Measurements from ENCODE around the gene POU6F2.

- TF ChIP-seq, protein P1, sequence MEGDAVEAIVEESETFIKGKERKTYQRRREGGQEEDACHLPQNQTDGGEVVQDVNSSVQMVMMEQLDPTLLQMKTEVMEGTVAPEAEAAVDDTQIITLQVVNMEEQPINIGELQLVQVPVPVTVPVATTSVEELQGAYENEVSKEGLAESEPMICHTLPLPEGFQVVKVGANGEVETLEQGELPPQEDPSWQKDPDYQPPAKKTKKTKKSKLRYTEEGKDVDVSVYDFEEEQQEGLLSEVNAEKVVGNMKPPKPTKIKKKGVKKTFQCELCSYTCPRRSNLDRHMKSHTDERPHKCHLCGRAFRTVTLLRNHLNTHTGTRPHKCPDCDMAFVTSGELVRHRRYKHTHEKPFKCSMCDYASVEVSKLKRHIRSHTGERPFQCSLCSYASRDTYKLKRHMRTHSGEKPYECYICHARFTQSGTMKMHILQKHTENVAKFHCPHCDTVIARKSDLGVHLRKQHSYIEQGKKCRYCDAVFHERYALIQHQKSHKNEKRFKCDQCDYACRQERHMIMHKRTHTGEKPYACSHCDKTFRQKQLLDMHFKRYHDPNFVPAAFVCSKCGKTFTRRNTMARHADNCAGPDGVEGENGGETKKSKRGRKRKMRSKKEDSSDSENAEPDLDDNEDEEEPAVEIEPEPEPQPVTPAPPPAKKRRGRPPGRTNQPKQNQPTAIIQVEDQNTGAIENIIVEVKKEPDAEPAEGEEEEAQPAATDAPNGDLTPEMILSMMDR (IDR thresholded peaks at IDR 0.05 in 4 of 5, conservative IDR thresholded peaks at IDR 0.05 in 1 of 5), result no peak
- no peak for TF ChIP-seq POLR2A (IDR thresholded peaks at IDR 0.05)
These were observed 361.9 kb downstream of the POU6F2 start for GRCh38 chr7:39339591-39339990.
